ENCODE measurements around the gene SEC24C.

SEC24C gene

GRCh38 chr10:73815719-73816030, 71.5 kb downstream of the SEC24C start:
- no peak for DNase-seq

DNA sequence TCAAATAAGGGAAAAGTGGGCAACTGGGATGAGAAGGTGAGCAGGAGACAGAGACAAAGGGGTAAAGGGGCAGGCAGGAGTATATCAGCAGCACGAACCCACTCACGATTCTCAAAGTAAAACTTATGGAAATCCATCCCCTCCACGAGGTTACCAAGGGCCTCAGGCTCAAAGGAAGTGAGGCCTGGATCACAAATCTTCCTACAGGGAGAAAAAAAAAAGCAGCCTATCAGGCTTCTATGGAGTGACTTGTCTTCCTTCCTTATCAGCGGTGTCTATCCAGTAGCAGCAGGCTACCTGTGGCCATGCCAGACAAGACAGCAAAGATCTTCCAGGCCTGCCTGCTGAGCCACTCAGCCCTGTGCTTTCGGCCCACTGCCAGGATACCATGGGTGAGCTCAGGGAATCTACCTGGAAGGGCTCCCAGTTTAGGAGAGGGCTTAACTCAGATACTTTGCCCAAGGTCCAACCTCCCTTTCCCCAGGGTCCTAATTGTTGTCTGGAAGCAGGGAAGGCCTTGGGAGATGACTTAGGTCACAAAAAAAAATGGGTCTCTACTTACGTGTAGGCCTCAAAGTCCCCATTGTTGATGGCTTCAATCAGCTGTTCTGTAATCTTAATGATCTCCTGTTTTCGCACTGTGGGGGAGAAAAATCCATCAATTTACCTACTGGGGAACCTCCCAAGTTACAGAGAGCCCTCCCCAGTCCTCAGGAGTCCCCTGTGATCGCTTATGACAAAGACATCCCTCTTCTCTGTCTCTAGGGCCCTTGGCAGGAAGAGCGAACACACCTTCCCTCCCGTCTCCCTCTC, 73.0 kb downstream of the SEC24C start:
- no peak for DNase-seq

DNA sequence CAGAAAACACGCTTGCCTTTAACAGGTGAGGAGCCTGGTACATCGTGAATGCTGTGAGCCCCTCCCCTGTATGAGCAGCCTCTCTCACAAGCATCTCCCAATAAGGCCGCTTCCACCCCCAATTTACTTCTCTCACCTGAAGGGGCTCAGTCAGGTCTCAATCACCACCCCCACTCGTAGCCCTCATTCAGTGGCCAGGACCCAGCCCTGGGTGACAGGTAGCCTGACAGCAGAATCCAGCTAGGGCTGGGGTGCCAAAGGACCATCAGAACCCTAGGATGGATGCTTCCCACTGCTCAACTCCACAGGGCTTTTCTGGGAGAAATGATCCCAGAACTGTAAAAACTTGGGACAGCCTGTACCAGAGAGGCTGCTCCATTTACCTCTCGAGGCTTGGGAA, 73.7 kb downstream of the SEC24C start:
- no peak for DNase-seq

DNA sequence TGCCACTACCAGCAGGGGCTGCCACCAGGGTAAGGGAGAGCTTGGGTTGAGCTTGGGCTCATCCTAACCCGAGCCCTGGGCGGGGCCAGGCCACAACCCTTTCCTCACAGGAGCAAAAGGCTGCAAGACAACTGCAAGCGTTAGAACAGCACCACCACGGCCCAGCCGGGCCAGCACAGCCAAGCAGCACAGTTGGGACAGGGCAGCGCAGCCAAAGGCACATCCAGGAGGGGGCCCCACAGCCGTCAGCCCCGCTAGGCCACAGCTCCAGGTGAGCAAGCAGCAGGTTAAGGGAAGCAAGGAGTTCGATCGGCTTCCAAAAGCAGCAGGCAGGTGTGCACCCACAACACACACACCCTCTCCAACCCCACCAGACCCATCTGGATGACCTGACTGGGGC, 74.2 kb downstream of the SEC24C start:
- no peak for DNase-seq

DNA sequence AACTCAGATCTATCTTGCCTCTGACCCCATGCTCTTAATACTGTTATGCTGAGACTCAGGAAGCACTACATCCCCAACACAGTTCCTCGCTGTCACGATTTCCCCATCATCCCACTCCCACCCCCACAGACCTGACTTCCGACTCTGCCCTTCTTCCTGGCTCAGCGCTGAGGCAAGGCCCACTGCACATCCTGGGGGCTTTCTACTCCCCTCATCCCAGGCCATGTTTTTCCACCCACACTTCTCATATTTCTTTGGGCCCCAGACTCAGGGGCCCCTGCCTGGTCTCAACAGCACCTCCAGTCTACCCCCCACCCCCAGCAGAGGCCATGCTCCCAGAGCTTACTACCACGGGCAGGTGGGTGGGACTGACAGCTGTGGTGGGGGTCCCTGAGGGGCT, 74.9 kb downstream of the SEC24C start:
- no peak for DNase-seq

DNA sequence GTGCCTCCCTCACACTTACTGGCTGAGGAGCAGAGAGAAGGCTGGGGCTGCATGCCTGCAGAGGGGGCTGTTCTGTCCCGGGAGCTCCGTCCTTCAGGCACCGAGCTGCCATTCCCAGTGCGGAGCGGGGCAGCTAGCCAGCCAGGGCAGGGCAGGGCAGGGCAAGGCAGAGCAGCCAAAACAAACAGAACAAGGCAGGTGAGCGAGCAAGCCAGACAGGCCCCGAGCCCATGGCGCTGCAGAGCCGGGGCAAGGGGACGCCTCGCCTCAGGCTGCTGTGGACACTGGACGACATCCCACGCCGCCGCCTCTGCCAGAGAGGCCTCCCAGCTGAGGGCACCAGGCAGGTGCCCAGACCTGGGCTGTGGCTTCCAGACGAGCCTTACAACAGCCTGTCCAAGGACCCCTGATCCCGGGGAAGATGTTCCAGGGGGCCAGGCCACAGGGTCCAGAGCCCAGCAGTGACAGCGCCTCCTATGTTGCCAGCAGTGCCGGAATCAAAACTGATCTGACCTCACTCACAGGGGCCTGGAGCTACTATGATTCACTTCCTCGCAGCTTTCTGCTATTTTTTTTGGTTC, 75.4 kb downstream of the SEC24C start:
- DNase-seq = no peak
